Gastrocnemius medialis (tissue), 4 donors: ENCODE measurements around the gene PAPPA2. TPM values are rescaled to one million over a fixed set of nuclear protein-coding genes. Genes with fewer than 3 reads are reported as not detected.

Experiments
- ATAC-seq, 2 donors: fragments of 150-250 bp; one replicate each; pipeline ENCODE4 v1.9.1; 2016
- DNase-seq, 2 donors: peaks; one replicate each; pipeline ENCODE4 v3.0.0-alpha.2; 2019
- H3K27ac ChIP-seq, 4 donors: fragments of 200-600 bp; sonication (generic); 1 replicate in 1 of 4; 2 replicates in 3 of 4; pipeline ENCODE4 v1.5.1; 2016 to 2018; ENCODE audit warnings: mild to moderate bottlenecking in 2 of 4, moderate library complexity in 1 of 4
- H3K27me3 ChIP-seq, 3 donors: fragments of 200-600 bp; sonication (generic) in 2 of 3; 1 replicate in 1 of 3; 2 replicates in 2 of 3; pipeline versions ENCODE4 v1.5.1 to v1.6.0; 2016 to 2019; ENCODE audit warnings: mild to moderate bottlenecking in 1 of 3, moderate library complexity in 1 of 3
- H3K36me3 ChIP-seq, 2 donors: fragments of 200-600 bp; sonication (generic) in 1 of 2; one replicate each; pipeline ENCODE4 v1.5.1; 2017 to 2018
- H3K4me1 ChIP-seq, 2 donors: fragments of 200-600 bp; sonication (generic) in 1 of 2; one replicate each; pipeline ENCODE4 v1.5.1; 2016 to 2017; ENCODE audit warnings: mild to moderate bottlenecking in 2 of 2
- H3K4me3 ChIP-seq, 4 donors: fragments of 200-600 bp; sonication (generic) in 3 of 4; 1 replicate in 1 of 4; 2 replicates in 3 of 4; pipeline ENCODE4 v1.5.1; 2016 to 2019; ENCODE audit warnings: mild to moderate bottlenecking in 2 of 4
- H3K9me3 ChIP-seq, 3 donors: fragments of 200-600 bp; sonication (generic) in 2 of 3; 1 replicate in 1 of 3; 2 replicates in 2 of 3; pipeline ENCODE4 v1.5.1; 2016 to 2019
- CTCF ChIP-seq, 5 experiments: fragments of 450-650 bp in 3 of 5; fragments of 200-600 bp in 2 of 5; sonication (generic) in 2 of 5; IDR thresholded peaks in 4 of 5; conservative IDR thresholded peaks in 1 of 5; 1 replicate in 4 of 5; 2 replicates in 1 of 5; pipeline ENCODE4 v1.5.1; 2016 to 2019; ENCODE audit warnings: antibody characterized with exemption in 5 of 5, mild to moderate bottlenecking in 3 of 5, moderate library complexity in 3 of 5
- POLR2A ChIP-seq, 2 donors: fragments of 450-650 bp; IDR thresholded peaks; one replicate each; pipeline ENCODE4 v1.6.1; 2017; ENCODE audit warnings: antibody characterized with exemption in 2 of 2, mild to moderate bottlenecking in 2 of 2, moderate library complexity in 2 of 2
- in situ Hi-C, 4 donors: fragments of 200-750 bp; cut with MboI; loops; one replicate each; pipeline versions ENCODE4 v1.15.0 to v1.8.0; 2017; ENCODE audit warnings: low sequenced_read_pairs in 4 of 4
- intact Hi-C: fragments of 100-400 bp; cut with DNase I; formaldehyde crosslinking; loops from one replicate; pipeline ENCODE4 v1.15.1; 2023; ENCODE audit warnings: low total_unique reads
- total RNA-seq, 4 donors: library from RNA; depleted of rRNA; stranded (reverse); fragments of >200 nt; gene quantifications; one replicate each; pipeline versions ENCODE4 v1.1.0 to v1.2.3, GENCODE V29; 2016

The PAPPA2 gene
- total RNA-seq, 4 donors from 2014 or later: 0.11 TPM; not detected in 3

- H3K4me3 ChIP-seq: no peak overlapping the region
- intact Hi-C loops: loop anchor here (1.0 to 10.0 kb wide), 2 partner anchors 283 to 1689 kb away; no protein-coding TSS in a partner anchor
- TF ChIP-seq POLR2A (IDR thresholded peaks at IDR 0.05) (no peak), CTCF (IDR thresholded peaks at IDR 0.05 in 4 of 5, conservative IDR thresholded peaks at IDR 0.05 in 1 of 5) (peak; percentile 58 to 77 (median 67))
- ATAC-seq: peak; percentile 56 to 57
- H3K9me3 ChIP-seq: no peaks in the 10 kb centered on the region
- H3K27me3 ChIP-seq: no peaks in the 10 kb centered on the region
- no peaks in the 10 kb centered on the region for H3K4me1 ChIP-seq
- in situ Hi-C loops: loop anchor here in 3 of 4 donors (10.0 to 25.0 kb wide), 3 partner anchors 289 to 469 kb away; no protein-coding TSS in a partner anchor
- DNase-seq: no peak
- no peaks in the 10 kb centered on the region for H3K36me3 ChIP-seq
- H3K27ac ChIP-seq: no peak overlapping the region
Observed at GRCh38 chr1:176843352-176844297, 380.6 kb downstream of the PAPPA2 start.

GRCh38 chr1:176847052-176847451 lies 384.1 kb downstream of the PAPPA2 start:
- Histone ChIP-seq H3K27ac (no peak overlapping the region), H3K4me1 (no peaks in the 10 kb centered on the region), H3K9me3 (no peaks in the 10 kb centered on the region), H3K36me3 (no peaks in the 10 kb centered on the region), H3K27me3 (no peaks in the 10 kb centered on the region), H3K4me3 (no peak overlapping the region)
- in situ Hi-C loops (loop anchor here in 3 of 4 donors (5.0 to 25.0 kb wide), 5 partner anchors 290 to 472 kb away; no protein-coding TSS in a partner anchor), intact Hi-C loops (loop anchor here (10.0 kb wide), 1 partner anchor 1692 kb away; no protein-coding TSS in a partner anchor)
- DNase-seq (peak in 1 of 2 donors; percentile 14), ATAC-seq (peak; percentile 69 to 89)
- TF ChIP-seq CTCF (IDR thresholded peaks at IDR 0.05 in 4 of 5, conservative IDR thresholded peaks at IDR 0.05 in 1 of 5) (no peak), POLR2A (IDR thresholded peaks at IDR 0.05) (no peak)

- Histone ChIP-seq H3K4me1 (no peaks in the 10 kb centered on the region), H3K4me3 (no peak overlapping the region), H3K9me3 (no peaks in the 10 kb centered on the region), H3K27me3 (no peaks in the 10 kb centered on the region), H3K27ac (no peak overlapping the region), H3K36me3 (no peaks in the 10 kb centered on the region)
- ATAC-seq: no peak
- no peak for DNase-seq
- in situ Hi-C loops: loop anchor here in 3 of 4 donors (5.0 to 25.0 kb wide), 5 partner anchors 292 to 474 kb away; no protein-coding TSS in a partner anchor
- intact Hi-C loops: loop anchor here (10.0 kb wide), 1 partner anchor 1694 kb away; no protein-coding TSS in a partner anchor
- TF ChIP-seq CTCF (IDR thresholded peaks at IDR 0.05 in 4 of 5, conservative IDR thresholded peaks at IDR 0.05 in 1 of 5): no peak
- no peak for TF ChIP-seq POLR2A (IDR thresholded peaks at IDR 0.05)
Observed at GRCh38 chr1:176849281-176849680, 386.3 kb downstream of the PAPPA2 start.

- H3K4me1 ChIP-seq: no peaks in the 10 kb centered on the region
- no peaks in the 10 kb centered on the region for H3K27me3 ChIP-seq
- no peak overlapping the region for H3K4me3 ChIP-seq
- H3K36me3 ChIP-seq: no peaks in the 10 kb centered on the region
- TF ChIP-seq POLR2A (IDR thresholded peaks at IDR 0.05) (no peak), CTCF (IDR thresholded peaks at IDR 0.05 in 4 of 5, conservative IDR thresholded peaks at IDR 0.05 in 1 of 5) (no peak)
- ATAC-seq (no peak), DNase-seq (no peak)
- in situ Hi-C loops (loop anchor here in 2 of 4 donors (25.0 kb wide), 1 partner anchor 464 kb away; no protein-coding TSS in a partner anchor), intact Hi-C loops (no loop called here)
- H3K9me3 ChIP-seq: no peaks in the 10 kb centered on the region
- H3K27ac ChIP-seq: no peak overlapping the region
Observed at GRCh38 chr1:176850871-176851270, 387.9 kb downstream of the PAPPA2 start.
